Kidney (tissue), 14 donors: ENCODE data around the gene GRHL3. TPM values are rescaled to one million over a fixed set of nuclear protein-coding genes. Genes with fewer than 3 reads are reported as not detected.

ENCODE experiments used
- DNase-seq, 5 donors: peaks; one replicate each; pipeline ENCODE4 v3.0.0-alpha.2; 2013 to 2020
- FAIRE-seq: peaks from 2 replicates; lab custom pipeline; 2012; peaks lifted over from hg19 to GRCh38; lab: Jason Lieb, UNC
- H3K27ac ChIP-seq, 2 donors: one replicate each; pipeline ENCODE4 v1.7.0; 2013; ENCODE audit warnings: low read depth in 2 of 2, low read length in 2 of 2, inconsistent platforms in 1 of 2
- H3K27me3 ChIP-seq: one replicate; pipeline ENCODE4 v1.7.1; 2013; ENCODE audit warnings: low read length, inconsistent platforms; ENCODE audit not compliant: control insufficient read depth, insufficient read depth
- H3K36me3 ChIP-seq, 3 donors: one replicate each; pipeline versions ENCODE4 v1.7.0 to v1.7.1; 2013; ENCODE audit warnings: low read length in 3 of 3, control low read depth in 1 of 3, inconsistent platforms in 1 of 3; ENCODE audit not compliant: insufficient read depth in 3 of 3, control insufficient read depth in 2 of 3
- H3K4me1 ChIP-seq, 3 donors: one replicate each; pipeline versions ENCODE4 v1.7.0 to v1.7.1; 2013; ENCODE audit warnings: low read length in 3 of 3, inconsistent platforms in 1 of 3, low read depth in 1 of 3; ENCODE audit not compliant: control insufficient read depth in 2 of 3, insufficient read depth in 2 of 3
- H3K4me3 ChIP-seq, 3 donors: one replicate each; pipeline versions ENCODE4 v1.7.0 to v1.8.1; 2013; ENCODE audit warnings: low read length in 3 of 3, control low read depth in 1 of 3, inconsistent platforms in 1 of 3
- H3K9ac ChIP-seq, 3 donors: one replicate each; pipeline versions ENCODE4 v1.7.0 to v1.7.1; 2013; ENCODE audit warnings: low read length in 3 of 3, control low read depth in 1 of 3, inconsistent platforms in 1 of 3
- H3K9me3 ChIP-seq, 3 donors: one replicate each; pipeline versions ENCODE4 v1.7.0 to v1.7.1; 2013; ENCODE audit warnings: low read length in 3 of 3, control low read depth in 1 of 3, inconsistent platforms in 1 of 3; ENCODE audit not compliant: control insufficient read depth in 2 of 3, insufficient read depth in 1 of 3
- CTCF ChIP-seq: IDR thresholded peaks from 3 replicates; pipeline ENCODE4 v1.5.1; 2012; ENCODE audit warnings: mild to moderate bottlenecking, moderate library complexity, borderline replicate concordance; ENCODE audit not compliant: insufficient read depth; ENCODE audit errors: extremely low read depth
- intact Hi-C: fragments of 100-400 bp; cut with DNase I; formaldehyde crosslinking; loops from one replicate; pipeline ENCODE4 v1.11.1; 2022
- polyA plus RNA-seq: library from polyadenylated mRNA; stranded (reverse); fragments of 350-450 nt; fragmentation: Illumina TruSeq; extraction: RNeasy Lipid Tissue Mini Kit (QIAGEN cat#74804); gene quantifications from one replicate; pipeline ENCODE4 v1.2.3, GENCODE V29; 2014; ENCODE audit warnings: low read depth, low replicate concordance; ENCODE audit not compliant: insufficient read depth
- total RNA-seq: library from RNA; stranded (reverse); fragmentation: NEBNext Ultra II Directional; extraction: Animal tissue kit (Norgen Biotek cat#: 25700); gene quantifications from one replicate; pipeline ENCODE4 v1.2.1, GENCODE V29; 2021
- donor health status: control.
- donor health status: control.
- donor health status: control.
- donor health status: control.
- donor health status: control.
- donor health status: DM: yes; HTN: yes; CAD: no.
- donor health status: Normal renal cell carcinoma (clear cell type).

GRHL3 gene
- total and polyA plus RNA-seq, 2 donors from 2014 or later, result 0.32 to 1.7 TPM

- H3K9ac ChIP-seq, result no peak overlapping the region
- peaks cover 0 to 3% (median 0%) of the 10 kb centered on the region in 3 donors for H3K36me3 ChIP-seq
- intact Hi-C loops, result no loop called here
- FAIRE-seq, result no peak
- H3K27me3 ChIP-seq, result no peaks in the 10 kb centered on the region
- no peaks in the 10 kb centered on the region for H3K9me3 ChIP-seq
- no peaks in the 10 kb centered on the region for H3K4me1 ChIP-seq
- no peak overlapping the region for H3K27ac ChIP-seq
- no peak for TF ChIP-seq CTCF
- DNase-seq, result no peak
- H3K4me3 ChIP-seq, result no peak overlapping the region
Measured at GRCh38 chr1:24364975-24365678, 46.0 kb downstream of the GRHL3 start.

GRCh38 chr1:24366707-24367106 is 47.5 kb downstream of the GRHL3 start:
- no peak for TF ChIP-seq CTCF
- no peak overlapping the region for H3K27ac ChIP-seq
- intact Hi-C loops, result no loop called here
- FAIRE-seq (no peak), DNase-seq (no peak)
- no peaks in the 10 kb centered on the region for H3K9me3 ChIP-seq
- H3K4me3 ChIP-seq, result no peak overlapping the region
- no peak overlapping the region for H3K9ac ChIP-seq
- H3K36me3 ChIP-seq, result peaks cover 0 to 3% (median 0%) of the 10 kb centered on the region in 3 donors
- no peaks in the 10 kb centered on the region for H3K27me3 ChIP-seq
- no peaks in the 10 kb centered on the region for H3K4me1 ChIP-seq

- FAIRE-seq, result no peak
- no peaks in the 10 kb centered on the region for H3K9me3 ChIP-seq
- intact Hi-C loops, result no loop called here
- H3K27me3 ChIP-seq, result no peaks in the 10 kb centered on the region
- peaks cover 0 to 3% (median 0%) of the 10 kb centered on the region in 3 donors for H3K36me3 ChIP-seq
- no peaks in the 10 kb centered on the region for H3K4me1 ChIP-seq
- DNase-seq, result no peak
- H3K4me3 ChIP-seq, result no peak overlapping the region
- no peak for TF ChIP-seq CTCF
- no peak overlapping the region for H3K9ac ChIP-seq
- H3K27ac ChIP-seq, result no peak overlapping the region
Measured at GRCh38 chr1:24369199-24369598, 50.0 kb downstream of the GRHL3 start.
